ENCODE data around the gene C8B.

C8B gene

DNA sequence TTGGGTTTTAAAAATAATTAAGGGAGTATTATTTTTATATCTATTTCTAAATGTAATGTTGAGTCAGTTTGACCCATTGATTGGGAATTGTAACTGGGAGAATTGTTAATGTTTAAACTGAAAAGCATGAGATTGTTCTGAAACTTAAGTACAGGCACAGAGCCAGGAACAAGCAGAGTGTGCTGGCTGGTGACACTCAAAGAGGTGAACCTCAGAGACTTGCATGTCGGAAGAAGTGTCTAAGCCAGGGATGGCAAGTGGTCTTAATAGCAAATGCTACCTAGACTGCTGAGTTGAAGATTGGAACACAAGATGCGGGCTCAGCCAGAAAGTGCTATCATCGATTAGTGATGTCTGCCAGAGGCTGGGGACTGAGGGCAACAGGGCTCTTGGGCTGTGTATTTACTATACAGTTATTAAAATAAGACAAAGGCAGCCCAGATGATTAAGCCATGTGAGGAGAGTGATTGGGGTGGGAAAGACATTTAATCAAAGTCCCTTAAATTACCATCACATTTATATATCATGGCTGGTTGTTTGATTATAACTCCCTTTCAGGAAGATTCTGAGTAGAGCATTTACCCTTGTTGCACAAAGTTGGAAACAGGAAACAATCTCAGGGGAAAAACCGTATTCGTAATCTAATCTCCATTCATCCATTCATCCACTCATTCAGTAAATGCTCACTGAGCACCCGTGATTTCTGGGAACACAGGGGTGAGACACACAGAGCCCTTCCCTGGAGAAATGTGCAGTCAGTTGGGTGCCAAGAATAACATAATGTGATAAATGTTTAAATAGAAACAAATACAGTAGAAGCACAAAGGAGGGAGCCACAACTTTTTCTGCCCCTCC is 68.4 kb downstream of the C8B start:
- no peak for DNase-seq

GRCh38 chr1:56894014-56894413 is 71.8 kb downstream of the C8B start:
- no peak for DNase-seq

- no peak for DNase-seq
Observed at GRCh38 chr1:56890229-56890628, 75.6 kb downstream of the C8B start.

DNA sequence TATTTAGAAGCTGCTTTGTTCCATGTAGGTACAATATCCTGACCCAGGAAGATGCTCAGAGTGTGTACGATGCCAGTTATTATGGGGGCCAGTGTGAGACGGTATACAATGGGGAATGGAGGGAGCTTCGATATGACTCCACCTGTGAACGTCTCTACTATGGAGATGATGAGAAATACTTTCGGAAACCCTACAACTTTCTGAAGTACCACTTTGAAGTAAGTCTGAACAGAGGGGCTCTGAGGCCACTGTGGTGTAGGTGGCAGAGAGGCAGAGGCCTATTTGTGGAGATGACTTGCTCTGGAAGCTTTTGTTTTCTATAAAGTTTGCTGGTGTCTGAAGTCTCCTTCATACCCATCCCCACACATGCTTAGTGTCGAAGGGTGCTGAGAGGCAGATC is 84.4 kb downstream of the C8B start:
- no peak for DNase-seq

GRCh38 chr1:56880774-56881173 is 85.0 kb downstream of the C8B start:
- no peak for DNase-seq

All from HCEC 1CT (cell line).